H1 (cell line): ENCODE measurements around the gene PHEX. TPM values are rescaled to one million over a fixed set of nuclear protein-coding genes. Genes with fewer than 3 reads are reported as not detected.

Source experiments
- CTCF ChIA-PET: fragments of 300-600 bp; sonication (Branson Sonifier 250); formaldehyde crosslinking; loops from one replicate; lab custom pipeline; 2021; ENCODE audit not compliant: partially characterized antibody; lab: Charles Lee
- POLR2A ChIA-PET: fragments of 300-600 bp; sonication (Branson Sonifier 250); formaldehyde crosslinking; loops from one replicate; lab custom pipeline; 2021; ENCODE audit warnings: inconsistent platforms; ENCODE audit not compliant: partially characterized antibody; lab: Charles Lee
- DNase-seq, 2 experiments: peaks; one replicate each; pipeline versions ENCODE4 v3.0.0 to v3.0.0-alpha.2; 2010 to 2022; ENCODE audit warnings: low spot score in 2 of 2, low read depth in 1 of 2, mixed read lengths in 1 of 2
- FAIRE-seq: peaks from 2 replicates; lab custom pipeline; 2011; peaks lifted over from hg19 to GRCh38; lab: Jason Lieb, UNC
- H2AFZ ChIP-seq: 2 replicates; pipeline ENCODE4 v1.8.1; 2012; ENCODE audit warnings: low read length, inconsistent platforms
- H2AK5ac ChIP-seq: 2 replicates; pipeline ENCODE4 v1.6.1; 2013; ENCODE audit warnings: low read depth, low read length
- H2BK120ac ChIP-seq: replicated peaks from 2 replicates; pipeline ENCODE3; 2013; ENCODE audit warnings: low read depth, low read length, inconsistent platforms
- H2BK12ac ChIP-seq: 2 replicates; pipeline ENCODE4 v1.6.1; 2013; ENCODE audit warnings: low read depth, low read length
- H2BK15ac ChIP-seq: 2 replicates; pipeline ENCODE4 v1.6.1; 2013; ENCODE audit warnings: low read length
- H2BK20ac ChIP-seq: 2 replicates; pipeline ENCODE4 v1.6.1; 2013; ENCODE audit warnings: low read length
- H2BK5ac ChIP-seq: 2 replicates; pipeline ENCODE4 v1.6.1; 2013; ENCODE audit warnings: low read depth, low read length
- H3K14ac ChIP-seq: 2 replicates; pipeline ENCODE4 v1.6.1; 2013; ENCODE audit warnings: inconsistent platforms; ENCODE audit not compliant: insufficient read length
- H3K18ac ChIP-seq: 2 replicates; pipeline ENCODE4 v1.6.1; 2013; ENCODE audit warnings: low read length; ENCODE audit errors: extremely low read depth
- H3K23ac ChIP-seq: 2 replicates; pipeline ENCODE4 v1.6.1; 2013; ENCODE audit warnings: inconsistent platforms; ENCODE audit not compliant: insufficient read length
- H3K23me2 ChIP-seq: 2 replicates; pipeline ENCODE4 v1.6.1; 2013; ENCODE audit warnings: low read depth, low read length
- H3K27ac ChIP-seq: 2 replicates; pipeline ENCODE4 v1.6.1; 2011; ENCODE audit warnings: low read depth, low read length, inconsistent platforms
- H3K27me3 ChIP-seq, 4 experiments: replicated peaks in 1 of 4; 1 replicate in 1 of 4; 2 replicates in 3 of 4; pipeline versions ENCODE4 v1.6.1 to v1.8.1; 2011 to 2013; ENCODE audit warnings: low read length in 3 of 4, mild to moderate bottlenecking in 3 of 4, inconsistent platforms in 2 of 4, mixed read lengths in 2 of 4, moderate library complexity in 1 of 4; ENCODE audit not compliant: control insufficient read depth in 3 of 4, insufficient read depth in 3 of 4; ENCODE audit errors: extremely low read depth in 1 of 4
- H3K36me3 ChIP-seq, 4 experiments: 2 replicates each; pipeline versions ENCODE4 v1.6.1 to v1.8.1; 2011 to 2013; ENCODE audit warnings: mild to moderate bottlenecking in 4 of 4, low read length in 3 of 4, moderate library complexity in 2 of 4, control low read depth in 1 of 4, inconsistent platforms in 1 of 4; ENCODE audit not compliant: insufficient read depth in 4 of 4, control insufficient read depth in 2 of 4
- H3K4ac ChIP-seq: replicated peaks from 2 replicates; pipeline ENCODE3; 2013; ENCODE audit warnings: low read length, low read depth, mixed read lengths, inconsistent platforms; ENCODE audit not compliant: insufficient read length
- H3K4me1 ChIP-seq, 4 experiments: replicated peaks in 1 of 4; 1 replicate in 1 of 4; 2 replicates in 3 of 4; pipeline versions ENCODE4 v1.6.1 to v1.8.1; 2011 to 2013; ENCODE audit warnings: low read length in 3 of 4, inconsistent platforms in 2 of 4, mixed read lengths in 1 of 4; ENCODE audit not compliant: insufficient read depth in 4 of 4, control insufficient read depth in 3 of 4
- H3K4me2 ChIP-seq, 2 experiments: 2 replicates each; pipeline versions ENCODE4 v1.6.1 to v1.8.1; 2011 to 2013; ENCODE audit warnings: low read depth in 2 of 2, low read length in 2 of 2, control low read depth in 1 of 2, inconsistent platforms in 1 of 2, mild to moderate bottlenecking in 1 of 2; ENCODE audit not compliant: insufficient read depth in 1 of 2
- H3K4me3 ChIP-seq, 4 experiments: fragments of 200-600, 300-600 bp in 1 of 4; sonication (generic), shearing (Covaris generic), sonication (Bioruptor Twin) in 1 of 4; 2 replicates each; pipeline versions ENCODE4 v1.5.1 to v1.8.1; 2011 to 2016; ENCODE audit warnings: low read length in 4 of 4, low read depth in 3 of 4, control low read depth in 2 of 4, inconsistent platforms in 2 of 4, mild to moderate bottlenecking in 2 of 4, mixed read lengths in 1 of 4, moderate library complexity in 1 of 4; ENCODE audit not compliant: insufficient read depth in 2 of 4; ENCODE audit errors: extremely low read depth in 1 of 4
- H3K56ac ChIP-seq: replicated peaks from 2 replicates; pipeline ENCODE3; 2013; ENCODE audit warnings: low read depth, mild to moderate bottlenecking, mixed read lengths, low read length, inconsistent platforms; ENCODE audit not compliant: insufficient read length
- H3K79me1 ChIP-seq: 2 replicates; pipeline ENCODE4 v1.6.1; 2013; ENCODE audit warnings: low read depth, low read length, control low read depth
- H3K79me2 ChIP-seq, 2 experiments: 2 replicates each; pipeline versions ENCODE4 v1.6.1 to v1.8.1; 2012 to 2013; ENCODE audit warnings: low read length in 2 of 2, mild to moderate bottlenecking in 2 of 2, inconsistent platforms in 1 of 2; ENCODE audit not compliant: insufficient read depth in 2 of 2, control insufficient read depth in 1 of 2
- H3K9ac ChIP-seq, 4 experiments: replicated peaks in 1 of 4; 1 replicate in 1 of 4; 2 replicates in 3 of 4; pipeline versions ENCODE4 v1.6.1 to v1.8.1; 2011 to 2013; ENCODE audit warnings: low read depth in 3 of 4, low read length in 3 of 4, control low read depth in 2 of 4, mild to moderate bottlenecking in 2 of 4, moderate library complexity in 2 of 4, inconsistent platforms in 1 of 4; ENCODE audit errors: extremely low read depth in 1 of 4
- H3K9me3 ChIP-seq, 2 experiments: 2 replicates each; pipeline versions ENCODE4 v1.6.1 to v1.8.1; 2012 to 2013; ENCODE audit warnings: mild to moderate bottlenecking in 2 of 2, moderate library complexity in 2 of 2, control low read depth in 1 of 2, inconsistent platforms in 1 of 2, low read depth in 1 of 2, low read length in 1 of 2, mixed read lengths in 1 of 2; ENCODE audit not compliant: insufficient read depth in 2 of 2
- H4K20me1 ChIP-seq, 2 experiments: replicated peaks in 1 of 2; 2 replicates each; pipeline versions ENCODE3 to v1.8.1; 2011 to 2013; ENCODE audit warnings: inconsistent platforms in 2 of 2, low read length in 2 of 2, mild to moderate bottlenecking in 1 of 2; ENCODE audit not compliant: insufficient read depth in 2 of 2, control insufficient read depth in 1 of 2
- H4K5ac ChIP-seq: 2 replicates; pipeline ENCODE4 v1.6.1; 2013; ENCODE audit warnings: low read length, low read depth, mixed read lengths, inconsistent platforms; ENCODE audit not compliant: insufficient read length
- H4K8ac ChIP-seq: 2 replicates; pipeline ENCODE4 v1.8.0; 2013; ENCODE audit warnings: mild to moderate bottlenecking, moderate library complexity, low read length, inconsistent platforms; ENCODE audit not compliant: insufficient read depth; ENCODE audit errors: extremely low read depth
- H4K91ac ChIP-seq: replicated peaks from 2 replicates; pipeline ENCODE3; 2013; ENCODE audit warnings: low read length, mixed read lengths, inconsistent platforms; ENCODE audit not compliant: insufficient read length
- ASH2L ChIP-seq: fragments of 200-600, 300-600 bp; sonication (generic); IDR thresholded peaks from one replicate; pipeline ENCODE4 v1.7.1; 2017; ENCODE audit warnings: low read length
- CEBPB ChIP-seq: IDR thresholded peaks from 2 replicates; pipeline ENCODE4 v1.6.1; 2012; ENCODE audit warnings: low read depth, low read length
- EP300 ChIP-seq, 2 experiments: IDR thresholded peaks; 1 replicate in 1 of 2; 2 replicates in 1 of 2; pipeline ENCODE4 v1.6.1; 2011 to 2012; ENCODE audit warnings: low read depth in 2 of 2, low read length in 2 of 2, mild to moderate bottlenecking in 2 of 2, borderline replicate concordance in 1 of 2, inconsistent platforms in 1 of 2, moderate library complexity in 1 of 2
- FOSL1 ChIP-seq: IDR thresholded peaks from 2 replicates; pipeline ENCODE4 v1.6.1; 2011; ENCODE audit warnings: mild to moderate bottlenecking, low read depth, low read length, moderate library complexity; ENCODE audit not compliant: insufficient read depth
- GTF2F1 ChIP-seq: IDR thresholded peaks from 2 replicates; pipeline ENCODE4 v1.6.1; 2012; ENCODE audit warnings: low read depth, low read length, improper control_type of control experiment, borderline replicate concordance
- KDM5A ChIP-seq: fragments of 200-600 bp; IDR thresholded peaks from 2 replicates; pipeline ENCODE4 v1.7.1; 2012; ENCODE audit warnings: mild to moderate bottlenecking, low read length, inconsistent platforms, mixed read lengths
- POLR2A ChIP-seq, 2 experiments: IDR thresholded peaks; 1 replicate in 1 of 2; 2 replicates in 1 of 2; pipeline ENCODE4 v1.6.1; 2011; ENCODE audit warnings: low read depth in 2 of 2, low read length in 2 of 2, mild to moderate bottlenecking in 2 of 2; ENCODE audit errors: control extremely low read depth in 1 of 2
- POU5F1 ChIP-seq: IDR thresholded peaks from 2 replicates; pipeline ENCODE4 v1.6.1; 2011; ENCODE audit warnings: low read depth, mild to moderate bottlenecking, low read length, moderate library complexity
- RXRA ChIP-seq: IDR thresholded peaks from 2 replicates; pipeline ENCODE4 v1.6.1; 2011; ENCODE audit warnings: low read depth, mild to moderate bottlenecking, low read length, moderate library complexity; ENCODE audit not compliant: insufficient read depth
- SP1 ChIP-seq: IDR thresholded peaks from 2 replicates; pipeline ENCODE4 v1.6.1; 2011; ENCODE audit warnings: low read depth, low read length
- SUZ12 ChIP-seq: fragments of 200-600 bp; sonication (generic); IDR thresholded peaks from 2 replicates; pipeline ENCODE4 v1.6.1; 2012; ENCODE audit warnings: mild to moderate bottlenecking, inconsistent platforms, low read length, moderate library complexity, mixed read lengths
- WGBS, 2 experiments: shearing (Covaris generic) in 1 of 2; methylation state at CpG; one replicate each; pipeline versions ENCODE4 v1.1.6 to v1.1.7; 2013 to 2015; ENCODE audit warnings: low lambda C conversion rate in 2 of 2, mixed read lengths in 2 of 2, inconsistent platforms in 1 of 2, low coverage in 1 of 2, missing lambda C conversion rate in 1 of 2; ENCODE audit not compliant: insufficient replicate concordance in 2 of 2, insufficient coverage in 1 of 2, insufficient read length in 1 of 2; ENCODE audit errors: extremely low coverage in 1 of 2, missing lambda C conversion rate in 1 of 2; 5-methylcytosine and 5-hydroxymethylcytosine counted together
- polyA plus RNA-seq, 7 experiments: library from polyadenylated mRNA; depleted of rRNA in 3 of 7; stranded (reverse) in 5 of 7; unstranded in 2 of 7; fragments of >200 nt in 5 of 7; fragments of 200-250 nt in 2 of 7; gene quantifications; 1 replicate in 5 of 7; 2 replicates in 1 of 7; 4 replicates in 1 of 7; pipeline versions ENCODE4 v1.2.1 to v1.2.3, GENCODE V29; 2011 to 2013; ENCODE audit warnings: missing spikeins in 2 of 7, mixed read lengths in 2 of 7
- total RNA-seq: library from RNA; stranded (reverse); fragmentation: NEBNext Ultra II Directional; extraction: Animal tissue kit (Norgen Biotek cat#: 25700); gene quantifications from 2 replicates; pipeline ENCODE4 v1.2.1, GENCODE V29; 2021
- TF ChIP-seq, protein P1 (sequence below), 3 experiments: IDR thresholded peaks; 1 replicate in 2 of 3; 2 replicates in 1 of 3; pipeline versions ENCODE4 v1.5.1 to v1.6.1; 2011; ENCODE audit warnings: low read length in 3 of 3, mild to moderate bottlenecking in 3 of 3, inconsistent platforms in 2 of 3, low read depth in 1 of 3, moderate library complexity in 1 of 3; ENCODE audit not compliant: insufficient read depth in 1 of 3; ENCODE audit errors: control extremely low read depth in 1 of 3
- TF ChIP-seq, protein P2 (sequence below): IDR thresholded peaks from 2 replicates; pipeline ENCODE4 v1.6.1; 2012; ENCODE audit warnings: inconsistent platforms

Gene PHEX
- total and polyA plus RNA-seq, 2 of the 8 experiments (the other 6 are each of a cell fraction or from before 2014, with no cell fraction given): 0.03 to 0.11 TPM

DNA sequence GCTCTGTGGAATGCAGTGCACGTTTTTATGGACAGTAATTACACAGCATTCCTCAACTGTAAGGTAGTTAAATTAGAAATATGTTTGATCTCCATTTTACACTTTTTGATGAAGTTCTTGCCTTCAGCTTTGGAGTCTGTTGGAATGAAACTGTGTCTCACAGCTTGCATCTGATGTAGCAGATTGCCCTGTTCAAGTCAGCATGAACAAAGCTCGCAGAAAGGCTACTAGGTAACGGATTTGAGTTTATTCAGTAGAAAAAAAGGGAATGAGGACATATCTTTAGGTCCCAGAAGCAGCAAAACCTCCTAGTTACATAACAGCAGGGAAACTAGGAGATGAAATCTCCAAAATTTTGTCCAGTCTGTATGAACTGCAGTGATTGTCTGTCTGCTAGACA is 216.3 kb downstream of the PHEX start:
- Histone ChIP-seq H4K91ac (no peak overlapping the region), H2BK15ac (no peak overlapping the region), H4K5ac (no peak overlapping the region), H3K4ac (no peak overlapping the region), H3K23ac (no peak overlapping the region), H2BK20ac (no peak overlapping the region), H3K23me2 (no peaks in the 10 kb centered on the region), H3K4me1 (no peaks in the 10 kb centered on the region), H2BK5ac (no peak overlapping the region), H2AK5ac (no peak overlapping the region), H3K14ac (no peak overlapping the region), H4K20me1 (no peaks in the 10 kb centered on the region), H3K56ac (no peak overlapping the region), H3K27ac (no peak overlapping the region), H3K9ac (no peak overlapping the region), H2AFZ (no peak overlapping the region), H2BK12ac (no peak overlapping the region), H3K4me3 (no peak overlapping the region), H3K79me1 (no peaks in the 10 kb centered on the region), H3K9me3 (no peaks in the 10 kb centered on the region), H3K4me2 (no peak overlapping the region), H4K8ac (no peak overlapping the region), H3K27me3 (no peaks in the 10 kb centered on the region), H3K36me3 (no peaks in the 10 kb centered on the region), H3K18ac (no peak overlapping the region), H3K79me2 (no peaks in the 10 kb centered on the region), H2BK120ac (no peak overlapping the region)
- FAIRE-seq (no peak), DNase-seq (no peak)
- 88% methylated on average over 3 of the region's 3 CpGs; no CpG with 5 or more reads in 1 of the 2 experiments for WGBS, 2 experiments
- CTCF ChIA-PET: no interaction called here
- POLR2A ChIA-PET: no interaction called here
- TF ChIP-seq CEBPB: no peak
- no peak for TF ChIP-seq KDM5A
- TF ChIP-seq, protein P1, sequence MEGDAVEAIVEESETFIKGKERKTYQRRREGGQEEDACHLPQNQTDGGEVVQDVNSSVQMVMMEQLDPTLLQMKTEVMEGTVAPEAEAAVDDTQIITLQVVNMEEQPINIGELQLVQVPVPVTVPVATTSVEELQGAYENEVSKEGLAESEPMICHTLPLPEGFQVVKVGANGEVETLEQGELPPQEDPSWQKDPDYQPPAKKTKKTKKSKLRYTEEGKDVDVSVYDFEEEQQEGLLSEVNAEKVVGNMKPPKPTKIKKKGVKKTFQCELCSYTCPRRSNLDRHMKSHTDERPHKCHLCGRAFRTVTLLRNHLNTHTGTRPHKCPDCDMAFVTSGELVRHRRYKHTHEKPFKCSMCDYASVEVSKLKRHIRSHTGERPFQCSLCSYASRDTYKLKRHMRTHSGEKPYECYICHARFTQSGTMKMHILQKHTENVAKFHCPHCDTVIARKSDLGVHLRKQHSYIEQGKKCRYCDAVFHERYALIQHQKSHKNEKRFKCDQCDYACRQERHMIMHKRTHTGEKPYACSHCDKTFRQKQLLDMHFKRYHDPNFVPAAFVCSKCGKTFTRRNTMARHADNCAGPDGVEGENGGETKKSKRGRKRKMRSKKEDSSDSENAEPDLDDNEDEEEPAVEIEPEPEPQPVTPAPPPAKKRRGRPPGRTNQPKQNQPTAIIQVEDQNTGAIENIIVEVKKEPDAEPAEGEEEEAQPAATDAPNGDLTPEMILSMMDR (IDR thresholded peaks at IDR 0.05; ENCODE audit: control extremely low read depth in 1 of 3, insufficient read depth in 1 of 3, low read depth in 1 of 3, low read length in 3 of 3): no peak
- TF ChIP-seq EP300 (IDR thresholded peaks at IDR 0.05; ENCODE audit: borderline replicate concordance in 1 of 2, low read depth in 2 of 2, low read length in 2 of 2): no peak
- TF ChIP-seq SP1: no peak
- no peak for TF ChIP-seq FOSL1
- no peak for TF ChIP-seq GTF2F1
- no peak for TF ChIP-seq ASH2L
- TF ChIP-seq, protein P2, sequence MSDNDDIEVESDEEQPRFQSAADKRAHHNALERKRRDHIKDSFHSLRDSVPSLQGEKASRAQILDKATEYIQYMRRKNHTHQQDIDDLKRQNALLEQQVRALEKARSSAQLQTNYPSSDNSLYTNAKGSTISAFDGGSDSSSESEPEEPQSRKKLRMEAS: no peak
- no peak for TF ChIP-seq SUZ12
- no peak for TF ChIP-seq POLR2A (IDR thresholded peaks at IDR 0.05; ENCODE audit: control extremely low read depth in 1 of 2, low read depth in 2 of 2, low read length in 2 of 2)
- no peak for TF ChIP-seq POU5F1
- no peak for TF ChIP-seq RXRA
